Effector memory CD4-positive, alpha-beta T cell (primary cell): ENCODE data around the gene ATP8B3.

ENCODE experiments used
- DNase-seq, 3 donors: peaks; one replicate each; pipeline ENCODE4 v3.0.0-alpha.2; 2020
- H3K27ac ChIP-seq: 2 replicates; pipeline ENCODE4 v1.7.0; 2013; ENCODE audit warnings: mild to moderate bottlenecking, low read length, moderate library complexity; ENCODE audit not compliant: insufficient read depth, poor library complexity, severe bottlenecking
- H3K27me3 ChIP-seq: replicated peaks from 2 replicates; pipeline ENCODE4 v1.7.0; 2013; ENCODE audit warnings: mild to moderate bottlenecking, low read length; ENCODE audit not compliant: insufficient read depth, control insufficient read depth, poor library complexity, severe bottlenecking
- H3K36me3 ChIP-seq: 2 replicates; pipeline ENCODE4 v1.7.0; 2013; ENCODE audit warnings: mild to moderate bottlenecking, low read length, moderate library complexity; ENCODE audit not compliant: control insufficient read depth, insufficient read depth
- H3K4me1 ChIP-seq: 2 replicates; pipeline ENCODE4 v1.7.0; 2013; ENCODE audit warnings: low read length, mild to moderate bottlenecking; ENCODE audit not compliant: control insufficient read depth, insufficient read depth, poor library complexity, severe bottlenecking
- H3K4me3 ChIP-seq: 2 replicates; pipeline ENCODE4 v1.7.0; 2013; ENCODE audit warnings: low read length, low read depth, mild to moderate bottlenecking; ENCODE audit not compliant: insufficient read depth, poor library complexity, severe bottlenecking
- H3K9me3 ChIP-seq: 2 replicates; pipeline ENCODE4 v1.7.0; 2013; ENCODE audit warnings: mild to moderate bottlenecking, low read length, moderate library complexity; ENCODE audit not compliant: control insufficient read depth

The ATP8B3 gene

GRCh38 chr19:1825909-1826556 is 14.0 kb upstream of the ATP8B3 start:
- no peaks in the 10 kb centered on the region for H3K9me3 ChIP-seq
- H3K36me3 ChIP-seq = peaks cover 63% of the 10 kb centered on the region
- H3K27ac ChIP-seq = no peak overlapping the region

GRCh38 chr19:1824252-1824622 is 12.2 kb upstream of the ATP8B3 start:
- Histone ChIP-seq H3K4me1 (no peaks in the 10 kb centered on the region), H3K4me3 (no peak overlapping the region), H3K27ac (no peak overlapping the region), H3K27me3 (no peaks in the 10 kb centered on the region), H3K9me3 (no peaks in the 10 kb centered on the region), H3K36me3 (peaks cover 68% of the 10 kb centered on the region)
- no peak for DNase-seq

More at GRCh38 chr19:1825909-1826556, 14.0 kb upstream of the ATP8B3 start:
- Histone ChIP-seq H3K27me3 (no peaks in the 10 kb centered on the region), H3K4me1 (no peaks in the 10 kb centered on the region), H3K4me3 (no peak overlapping the region)
- DNase-seq = peak; percentile 54 to 72 (median 60)

- no peak overlapping the region for H3K4me3 ChIP-seq
- no peaks in the 10 kb centered on the region for H3K4me1 ChIP-seq
- H3K36me3 ChIP-seq = peaks cover 68% of the 10 kb centered on the region
Observed at GRCh38 chr19:1823539-1824251, 11.6 kb upstream of the ATP8B3 start.

GRCh38 chr19:1823020-1823419 is 10.9 kb upstream of the ATP8B3 start:
- Histone ChIP-seq H3K27ac (no peak overlapping the region), H3K36me3 (peaks cover 70% of the 10 kb centered on the region), H3K27me3 (no peaks in the 10 kb centered on the region), H3K9me3 (no peaks in the 10 kb centered on the region), H3K4me3 (no peak overlapping the region), H3K4me1 (no peaks in the 10 kb centered on the region)
- no peak for DNase-seq

More at GRCh38 chr19:1823539-1824251, 11.6 kb upstream of the ATP8B3 start:
- Histone ChIP-seq H3K9me3 (no peaks in the 10 kb centered on the region), H3K27me3 (no peaks in the 10 kb centered on the region), H3K27ac (no peak overlapping the region)
- DNase-seq = no peak

GRCh38 chr19:1822210-1822609 is 10.1 kb upstream of the ATP8B3 start:
- Histone ChIP-seq H3K36me3 (peaks cover 70% of the 10 kb centered on the region), H3K9me3 (no peaks in the 10 kb centered on the region), H3K27ac (no peak overlapping the region), H3K27me3 (no peaks in the 10 kb centered on the region), H3K4me3 (no peak overlapping the region), H3K4me1 (no peaks in the 10 kb centered on the region)
- DNase-seq = no peak

- Histone ChIP-seq H3K9me3 (no peaks in the 10 kb centered on the region), H3K27ac (no peak overlapping the region), H3K4me1 (no peaks in the 10 kb centered on the region), H3K27me3 (no peaks in the 10 kb centered on the region), H3K36me3 (peaks cover 80% of the 10 kb centered on the region), H3K4me3 (no peak overlapping the region)
- no peak for DNase-seq
Observed at GRCh38 chr19:1819341-1820255, 7.5 kb upstream of the ATP8B3 start.

GRCh38 chr19:1818549-1819195 is 6.6 kb upstream of the ATP8B3 start:
- Histone ChIP-seq H3K27ac (no peak overlapping the region), H3K36me3 (peaks cover 75% of the 10 kb centered on the region), H3K4me3 (no peak overlapping the region), H3K27me3 (no peaks in the 10 kb centered on the region), H3K9me3 (no peaks in the 10 kb centered on the region), H3K4me1 (no peaks in the 10 kb centered on the region)
- no peak for DNase-seq

GRCh38 chr19:1817553-1818179 is 5.6 kb upstream of the ATP8B3 start:
- peaks cover 6% of the 10 kb centered on the region for H3K4me1 ChIP-seq
- peaks cover 68% of the 10 kb centered on the region for H3K36me3 ChIP-seq
- no peaks in the 10 kb centered on the region for H3K9me3 ChIP-seq
- H3K27ac ChIP-seq = no peak overlapping the region
- H3K4me3 ChIP-seq = no peak overlapping the region
- H3K27me3 ChIP-seq = no peaks in the 10 kb centered on the region
- DNase-seq = no peak

GRCh38 chr19:1816530-1817298 is 4.6 kb upstream of the ATP8B3 start:
- H3K27ac ChIP-seq = no peak overlapping the region
- peaks cover 12% of the 10 kb centered on the region for H3K4me1 ChIP-seq
- no peaks in the 10 kb centered on the region for H3K9me3 ChIP-seq
- H3K4me3 ChIP-seq = no peak overlapping the region
- no peaks in the 10 kb centered on the region for H3K27me3 ChIP-seq
- no peak for DNase-seq
- peaks cover 59% of the 10 kb centered on the region for H3K36me3 ChIP-seq
